ENCODE results near the gene PPP2R5E. TPM values are rescaled to one million over a fixed set of nuclear protein-coding genes. Genes with fewer than 3 reads are reported as not detected.

Gene PPP2R5E
- total RNA-seq, 1 experiment from 2014 or later = 47.2 TPM

DNA sequence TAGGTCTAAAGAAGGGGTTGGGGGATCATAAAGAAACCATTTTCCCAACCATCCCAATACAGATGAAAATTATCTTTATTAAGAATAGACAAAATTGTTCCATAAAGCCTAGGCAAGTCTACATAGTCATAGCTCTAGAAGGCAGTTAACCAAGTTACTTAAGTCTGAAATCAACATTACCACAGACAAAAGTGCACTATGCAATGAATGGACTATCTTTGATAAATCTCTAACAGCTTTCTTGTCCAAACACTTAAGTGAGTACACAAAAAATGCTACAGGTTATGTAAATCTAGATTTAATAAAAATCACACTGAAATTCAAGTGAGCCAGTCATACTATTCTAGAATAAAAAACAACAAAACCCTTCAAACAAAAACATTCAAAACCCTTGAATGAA lies 137.5 kb downstream of the PPP2R5E start:
- BruUV-seq (replicated peaks) = no TSS peak
- DNase-seq (ENCODE audit: low read depth, low spot score) (no peak), ATAC-seq (no peak)
- ChIA-PET POLR2A (no interaction called here), CTCF (no interaction called here)
- Histone ChIP-seq H3K4me1 (ENCODE audit: control insufficient read depth, insufficient read depth, low read length) (no peaks in the 10 kb centered on the region), H3K36me3 (ENCODE audit: control insufficient read depth, insufficient read depth, low read length) (no peaks in the 10 kb centered on the region), H3K27me3 (ENCODE audit: control insufficient read depth, insufficient read depth, low read length) (no peaks in the 10 kb centered on the region), H3K4me3 (ENCODE audit: low read depth in 2 of 2, low read length in 2 of 2) (no peak overlapping the region), H3K9me3 (ENCODE audit: control insufficient read depth, insufficient read depth, low read depth, low read length) (no peaks in the 10 kb centered on the region), H3K27ac (ENCODE audit: low read length) (no peak overlapping the region)
- TF ChIP-seq POLR2AphosphoS5 (IDR thresholded peaks at IDR 0.05; ENCODE audit: low read depth, low read length) (no peak), TCF7L2 (IDR thresholded peaks at IDR 0.05; ENCODE audit: low read depth, low read length) (no peak), REST (IDR thresholded peaks at IDR 0.05; ENCODE audit: insufficient read depth in 1 of 2, low read depth in 2 of 2, low read length in 1 of 2) (no peak), CTCF (IDR thresholded peaks at IDR 0.05) (no peak), SIN3A (IDR thresholded peaks at IDR 0.05; ENCODE audit: borderline replicate concordance, insufficient read depth, low read depth, low read length) (no peak)
- intact Hi-C loops (cut with micrococcal nuclease; ENCODE audit: unreplicated experiment) = no loop called here
- in situ Hi-C loops (cut with HindIII; ENCODE audit: low pct_unique_long_range_greater_than_20kb, low sequenced_read_pairs) = no loop called here

GRCh38 chr14:63404906-63405305 lies 138.3 kb downstream of the PPP2R5E start:
- no TSS peak for BruUV-seq (replicated peaks)
- no peak overlapping the region for H3K4me3 ChIP-seq (ENCODE audit: low read depth in 2 of 2, low read length in 2 of 2)
- TF ChIP-seq POLR2AphosphoS5 (IDR thresholded peaks at IDR 0.05; ENCODE audit: low read depth, low read length) (no peak), TCF7L2 (IDR thresholded peaks at IDR 0.05; ENCODE audit: low read depth, low read length) (no peak), SIN3A (IDR thresholded peaks at IDR 0.05; ENCODE audit: borderline replicate concordance, insufficient read depth, low read depth, low read length) (no peak), REST (IDR thresholded peaks at IDR 0.05; ENCODE audit: insufficient read depth in 1 of 2, low read depth in 2 of 2, low read length in 1 of 2) (no peak), CTCF (IDR thresholded peaks at IDR 0.05) (no peak)
- no peaks in the 10 kb centered on the region for H3K9me3 ChIP-seq (ENCODE audit: control insufficient read depth, insufficient read depth, low read depth, low read length)
- ATAC-seq (no peak), DNase-seq (ENCODE audit: low read depth, low spot score) (no peak)
- intact Hi-C loops (cut with micrococcal nuclease; ENCODE audit: unreplicated experiment) = no loop called here
- no peaks in the 10 kb centered on the region for H3K4me1 ChIP-seq (ENCODE audit: control insufficient read depth, insufficient read depth, low read length)
- in situ Hi-C loops (cut with HindIII; ENCODE audit: low pct_unique_long_range_greater_than_20kb, low sequenced_read_pairs) = no loop called here
- ChIA-PET CTCF (no interaction called here), POLR2A (no interaction called here)
- H3K27ac ChIP-seq (ENCODE audit: low read length) = no peak overlapping the region
- H3K27me3 ChIP-seq (ENCODE audit: control insufficient read depth, insufficient read depth, low read length) = no peaks in the 10 kb centered on the region
- no peaks in the 10 kb centered on the region for H3K36me3 ChIP-seq (ENCODE audit: control insufficient read depth, insufficient read depth, low read length)
